Esophagus muscularis mucosa (tissue), 4 donors: ENCODE measurements around the gene SMYD4. TPM values are rescaled to one million over a fixed set of nuclear protein-coding genes. Genes with fewer than 3 reads are reported as not detected.

Source experiments
- DNase-seq: peaks from one replicate; pipeline ENCODE4 v3.0.0-alpha.2; 2017; ENCODE audit errors: extremely low spot score
- H3K27ac ChIP-seq, 4 donors: fragments of 200-600 bp; sonication (generic); replicated peaks in 1 of 4; 1 replicate in 3 of 4; 2 replicates in 1 of 4; pipeline ENCODE4 v1.5.1; 2016 to 2019; ENCODE audit warnings: mild to moderate bottlenecking in 1 of 4
- H3K27me3 ChIP-seq, 4 donors: fragments of 200-600 bp; sonication (generic); one replicate each; pipeline versions ENCODE4 v1.5.1 to v1.6.0; 2016 to 2019
- H3K36me3 ChIP-seq, 4 donors: fragments of 200-600 bp; sonication (generic); one replicate each; pipeline ENCODE4 v1.5.1; 2016 to 2019
- H3K4me1 ChIP-seq, 4 donors: fragments of 200-600 bp; sonication (generic); one replicate each; pipeline ENCODE4 v1.5.1; 2016 to 2019
- H3K4me3 ChIP-seq, 4 donors: fragments of 200-600 bp; sonication (generic); 1 replicate in 2 of 4; 2 replicates in 2 of 4; pipeline ENCODE4 v1.5.1; 2016 to 2019; ENCODE audit warnings: mild to moderate bottlenecking in 4 of 4, moderate library complexity in 1 of 4
- H3K9me3 ChIP-seq, 4 donors: fragments of 200-600 bp; sonication (generic); 1 replicate in 3 of 4; 2 replicates in 1 of 4; pipeline ENCODE4 v1.5.1; 2016 to 2019
- EP300 ChIP-seq: sonication (generic); formaldehyde crosslinking; IDR thresholded peaks from one replicate; pipeline ENCODE4 v1.6.1; 2017; ENCODE audit warnings: antibody characterized with exemption
- POLR2A ChIP-seq: fragments of 450-650 bp; IDR thresholded peaks from one replicate; pipeline ENCODE4 v1.6.1; 2017; ENCODE audit warnings: antibody characterized with exemption, moderate library complexity, mild to moderate bottlenecking, low read depth
- POLR2AphosphoS5 ChIP-seq, 2 donors: sonication (generic); formaldehyde crosslinking; IDR thresholded peaks; one replicate each; pipeline ENCODE4 v1.6.1; 2017; ENCODE audit warnings: antibody characterized with exemption in 2 of 2
- WGBS: methylation state at CpG from one replicate; pipeline ENCODE4 v1.1.5; 2018; 5-methylcytosine and 5-hydroxymethylcytosine counted together
- intact Hi-C: fragments of 100-400 bp; cut with DNase I; formaldehyde crosslinking; loops from one replicate; pipeline ENCODE4 v1.15.1; 2023
- total RNA-seq, 4 donors: library from RNA; depleted of rRNA; stranded (reverse); fragments of >200 nt; gene quantifications; one replicate each; pipeline versions ENCODE4 v1.1.0 to v1.2.1, GENCODE V29; 2016
- TF ChIP-seq, protein P1 (sequence below), 3 experiments: fragments of 200-600 bp in 2 of 3; fragments of 450-650 bp in 1 of 3; sonication (generic) in 2 of 3; IDR thresholded peaks; one replicate each; pipeline ENCODE4 v1.5.1; 2017 to 2019; ENCODE audit warnings: antibody characterized with exemption in 3 of 3, mild to moderate bottlenecking in 2 of 3, moderate library complexity in 1 of 3

The SMYD4 gene
- total RNA-seq, 4 donors from 2014 or later = 10.3 to 14.8 (median 11.9) TPM

DNA sequence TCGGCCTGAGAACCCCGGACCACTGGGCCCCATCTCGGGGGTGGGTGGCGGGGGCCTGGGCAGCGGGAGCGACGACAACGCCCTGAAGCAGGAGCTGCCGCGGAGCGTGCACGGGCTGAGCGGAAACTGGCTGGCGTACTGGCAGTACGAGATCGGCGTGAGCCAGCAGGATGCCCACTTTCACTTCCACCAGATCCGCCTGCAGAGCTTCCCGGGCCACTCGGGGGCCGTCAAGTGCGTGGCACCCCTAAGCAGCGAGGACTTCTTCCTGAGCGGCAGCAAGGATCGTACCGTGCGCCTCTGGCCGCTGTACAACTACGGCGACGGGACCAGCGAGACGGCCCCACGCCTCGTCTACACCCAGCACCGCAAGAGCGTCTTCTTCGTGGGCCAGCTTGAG, 95.9 kb downstream of the SMYD4 start:
- H3K9me3 ChIP-seq = no peaks in the 10 kb centered on the region
- no CpG with 5 or more reads among the region's 38 CpGs for WGBS
- H3K27ac ChIP-seq = no peak overlapping the region
- intact Hi-C loops = no loop called here
- DNase-seq = no peak
- no peaks in the 10 kb centered on the region for H3K27me3 ChIP-seq
- TF ChIP-seq POLR2A (no peak), EP300 (no peak), POLR2AphosphoS5 (IDR thresholded peaks at IDR 0.05) (no peak)
- TF ChIP-seq, protein P1, sequence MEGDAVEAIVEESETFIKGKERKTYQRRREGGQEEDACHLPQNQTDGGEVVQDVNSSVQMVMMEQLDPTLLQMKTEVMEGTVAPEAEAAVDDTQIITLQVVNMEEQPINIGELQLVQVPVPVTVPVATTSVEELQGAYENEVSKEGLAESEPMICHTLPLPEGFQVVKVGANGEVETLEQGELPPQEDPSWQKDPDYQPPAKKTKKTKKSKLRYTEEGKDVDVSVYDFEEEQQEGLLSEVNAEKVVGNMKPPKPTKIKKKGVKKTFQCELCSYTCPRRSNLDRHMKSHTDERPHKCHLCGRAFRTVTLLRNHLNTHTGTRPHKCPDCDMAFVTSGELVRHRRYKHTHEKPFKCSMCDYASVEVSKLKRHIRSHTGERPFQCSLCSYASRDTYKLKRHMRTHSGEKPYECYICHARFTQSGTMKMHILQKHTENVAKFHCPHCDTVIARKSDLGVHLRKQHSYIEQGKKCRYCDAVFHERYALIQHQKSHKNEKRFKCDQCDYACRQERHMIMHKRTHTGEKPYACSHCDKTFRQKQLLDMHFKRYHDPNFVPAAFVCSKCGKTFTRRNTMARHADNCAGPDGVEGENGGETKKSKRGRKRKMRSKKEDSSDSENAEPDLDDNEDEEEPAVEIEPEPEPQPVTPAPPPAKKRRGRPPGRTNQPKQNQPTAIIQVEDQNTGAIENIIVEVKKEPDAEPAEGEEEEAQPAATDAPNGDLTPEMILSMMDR (IDR thresholded peaks at IDR 0.05) = no peak
- no peak overlapping the region for H3K4me3 ChIP-seq
- H3K36me3 ChIP-seq = peaks cover 11 to 83% (median 75%) of the 10 kb centered on the region in 4 donors
- H3K4me1 ChIP-seq = peaks cover 36 to 49% (median 44%) of the 10 kb centered on the region in 4 donors

DNA sequence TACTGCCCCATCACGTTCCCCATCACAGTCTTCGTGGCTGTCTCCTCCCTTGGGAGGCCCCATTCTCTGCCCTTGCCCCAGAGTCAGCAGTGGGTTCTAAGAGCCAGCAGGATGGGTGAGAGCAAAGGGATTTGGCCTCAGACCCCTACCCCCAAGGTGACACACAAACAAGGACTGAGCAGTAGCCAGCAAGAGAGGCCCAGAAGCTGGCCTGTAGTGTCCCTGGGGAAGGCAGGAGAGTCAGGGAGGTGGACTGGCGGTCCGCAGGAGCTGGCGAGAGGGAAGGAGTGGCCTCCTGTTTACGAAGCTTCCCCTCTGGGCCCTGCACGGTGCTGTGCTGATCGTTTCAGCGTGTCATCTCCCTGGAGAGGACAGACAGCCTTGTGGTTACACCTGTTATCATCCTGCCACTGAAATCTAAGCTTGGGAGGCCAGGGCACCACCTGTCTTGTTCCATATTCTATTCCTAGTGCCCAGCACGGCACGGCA, 96.8 kb downstream of the SMYD4 start:
- DNase-seq = no peak
- Histone ChIP-seq H3K27ac (no peak overlapping the region), H3K9me3 (no peaks in the 10 kb centered on the region), H3K4me1 (peaks cover 34 to 58% (median 51%) of the 10 kb centered on the region in 4 donors), H3K4me3 (no peak overlapping the region), H3K27me3 (no peaks in the 10 kb centered on the region), H3K36me3 (peaks cover 11 to 86% (median 79%) of the 10 kb centered on the region in 4 donors)
- TF ChIP-seq EP300 = no peak
- TF ChIP-seq, protein P1 (IDR thresholded peaks at IDR 0.05) = no peak
- TF ChIP-seq POLR2A = no peak
- TF ChIP-seq POLR2AphosphoS5 (IDR thresholded peaks at IDR 0.05) = no peak
- intact Hi-C loops = no loop called here
- 73% methylated on average over 9 of the region's 11 CpGs for WGBS

DNA sequence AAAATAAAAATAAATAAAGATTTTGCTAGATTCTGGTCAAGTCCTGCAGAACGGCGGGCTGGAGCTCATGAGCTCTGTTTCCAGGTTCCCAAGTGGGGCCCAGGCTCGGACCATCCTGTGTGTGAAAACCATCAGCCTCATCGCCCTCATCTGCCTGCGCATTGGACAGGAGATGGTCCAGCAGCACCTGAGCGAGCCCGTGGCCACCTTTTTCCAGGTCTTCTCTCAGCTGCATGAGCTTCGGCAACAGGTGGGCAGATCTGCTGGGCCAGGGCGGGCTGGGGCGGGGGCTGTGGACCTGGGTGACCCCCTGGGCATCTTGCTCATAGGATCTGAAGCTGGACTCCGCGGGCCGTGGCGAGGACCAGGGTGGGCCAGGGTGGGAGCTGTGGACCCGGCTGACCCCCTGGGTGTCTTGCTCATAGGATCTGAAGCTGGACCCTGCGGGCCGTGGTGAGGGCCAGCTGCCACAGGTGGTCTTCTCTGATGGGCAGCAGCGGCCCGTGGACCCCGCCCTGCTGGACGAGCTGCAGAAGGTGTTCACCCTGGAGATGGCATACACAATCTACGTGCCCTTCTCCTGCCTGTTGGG, 97.4 kb downstream of the SMYD4 start:
- 92% methylated on average over 7 of the region's 22 CpGs for WGBS
- intact Hi-C loops = no loop called here
- no peak for DNase-seq

DNA sequence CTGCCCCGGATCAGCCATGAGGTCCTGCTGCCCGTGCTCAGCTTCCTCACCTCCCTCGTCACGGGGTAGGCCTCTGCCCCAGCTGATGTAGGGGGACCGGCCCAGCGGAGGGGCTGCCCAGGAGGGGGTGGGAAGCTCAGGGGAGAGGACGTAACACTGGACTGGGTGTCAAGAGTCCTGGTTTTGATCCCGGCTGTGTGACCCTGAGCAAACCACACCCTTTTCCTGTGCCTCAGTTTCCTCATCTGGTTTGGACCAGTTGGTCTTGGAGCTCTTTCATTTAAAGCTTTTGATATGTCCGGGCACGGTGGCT, 98.6 kb downstream of the SMYD4 start:
- intact Hi-C loops = no loop called here
- Histone ChIP-seq H3K4me1 (peaks cover 18 to 60% (median 54%) of the 10 kb centered on the region in 4 donors), H3K27ac (peak overlapping the region; percentile 83 to 85 (median 84)), H3K4me3 (peak overlapping the region in 2 of 4 donors; percentile 22 to 25), H3K9me3 (no peaks in the 10 kb centered on the region), H3K36me3 (peaks cover 17 to 86% (median 80%) of the 10 kb centered on the region in 4 donors), H3K27me3 (no peaks in the 10 kb centered on the region)
- TF ChIP-seq POLR2AphosphoS5 (IDR thresholded peaks at IDR 0.05) (peak in 1 of 2 donors; percentile 7), EP300 (no peak)
- DNase-seq = no peak
- 92% methylated on average over 4 of the region's 10 CpGs for WGBS

More for the DNA sequence above, 97.4 kb downstream of the SMYD4 start:
- Histone ChIP-seq H3K4me3 (no peak overlapping the region), H3K4me1 (peaks cover 30 to 60% (median 53%) of the 10 kb centered on the region in 4 donors), H3K27ac (no peak overlapping the region), H3K9me3 (no peaks in the 10 kb centered on the region), H3K27me3 (no peaks in the 10 kb centered on the region), H3K36me3 (peaks cover 11 to 86% (median 79%) of the 10 kb centered on the region in 4 donors)
- TF ChIP-seq POLR2A = no peak
- TF ChIP-seq EP300 = no peak
- TF ChIP-seq POLR2AphosphoS5 (IDR thresholded peaks at IDR 0.05) = no peak
- TF ChIP-seq, protein P1 (IDR thresholded peaks at IDR 0.05) = no peak

DNA sequence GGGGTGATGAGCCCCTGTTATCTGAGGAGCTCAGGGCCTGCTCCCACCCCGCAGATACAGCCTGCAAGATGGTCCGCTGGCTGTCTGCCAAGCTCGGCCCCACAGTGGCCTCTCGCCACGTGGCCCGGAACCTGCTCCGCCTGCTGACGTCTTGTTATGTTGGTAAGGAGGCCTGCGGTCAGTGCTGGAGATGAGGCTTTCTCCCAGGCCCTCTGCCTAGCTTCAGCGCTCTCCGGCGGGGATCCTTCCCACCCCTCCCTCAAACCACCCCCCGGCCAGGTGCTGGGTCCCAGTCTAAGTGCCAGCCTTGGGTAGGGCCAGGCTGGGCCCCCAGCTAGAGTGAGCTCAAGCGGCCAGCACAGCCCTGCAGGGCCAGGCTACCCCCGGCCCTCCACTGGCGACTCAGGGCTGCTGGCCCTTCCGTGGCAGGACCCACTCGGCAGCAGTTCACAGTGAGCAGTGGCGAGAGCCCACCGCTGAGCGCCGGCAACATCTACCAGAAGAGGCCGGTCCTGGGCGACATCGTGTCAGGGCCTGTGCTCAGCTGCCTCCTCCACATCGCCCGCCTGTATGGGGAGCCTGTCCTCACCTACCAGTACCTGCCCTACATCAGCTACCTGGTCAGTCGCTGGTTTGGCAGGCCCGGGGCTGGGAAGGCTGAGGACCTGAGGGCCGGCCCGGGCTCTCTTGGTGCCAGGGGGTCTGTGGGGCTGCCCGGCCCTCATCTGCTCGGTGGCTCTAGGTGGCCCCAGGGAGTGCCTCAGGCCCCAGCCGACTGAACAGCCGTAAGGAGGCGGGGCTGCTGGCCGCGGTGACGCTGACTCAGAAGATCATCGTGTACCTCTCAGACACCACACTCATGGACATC, 99.1 kb downstream of the SMYD4 start:
- Histone ChIP-seq H3K4me1 (peaks cover 17 to 60% (median 55%) of the 10 kb centered on the region in 4 donors), H3K27me3 (no peaks in the 10 kb centered on the region), H3K4me3 (peak overlapping the region; percentile 22 to 44 (median 26)), H3K27ac (peak overlapping the region; percentile 83 to 85 (median 84)), H3K36me3 (peaks cover 20 to 85% (median 80%) of the 10 kb centered on the region in 4 donors), H3K9me3 (no peaks in the 10 kb centered on the region)
- intact Hi-C loops = no loop called here
- 70% methylated on average over 12 of the region's 40 CpGs for whole genome bisulfite sequencing
- no peak for DNase-seq
- TF ChIP-seq, protein P1 (IDR thresholded peaks at IDR 0.05) = no peak
- TF ChIP-seq POLR2AphosphoS5 (IDR thresholded peaks at IDR 0.05) = peak; percentile 71 to 78
